EL (cell line): ENCODE measurements around the gene GDPD2.

Experiments
- DNase-seq: peaks from one replicate; pipeline ENCODE4 v3.0.0-alpha.2; 2016

The GDPD2 gene

GRCh38 chrX:70439016-70439415, 15.9 kb downstream of the GDPD2 start:
- peak; percentile 36 for DNase-seq

GRCh38 chrX:70442224-70442623, 19.1 kb downstream of the GDPD2 start:
- no peak for DNase-seq

DNA sequence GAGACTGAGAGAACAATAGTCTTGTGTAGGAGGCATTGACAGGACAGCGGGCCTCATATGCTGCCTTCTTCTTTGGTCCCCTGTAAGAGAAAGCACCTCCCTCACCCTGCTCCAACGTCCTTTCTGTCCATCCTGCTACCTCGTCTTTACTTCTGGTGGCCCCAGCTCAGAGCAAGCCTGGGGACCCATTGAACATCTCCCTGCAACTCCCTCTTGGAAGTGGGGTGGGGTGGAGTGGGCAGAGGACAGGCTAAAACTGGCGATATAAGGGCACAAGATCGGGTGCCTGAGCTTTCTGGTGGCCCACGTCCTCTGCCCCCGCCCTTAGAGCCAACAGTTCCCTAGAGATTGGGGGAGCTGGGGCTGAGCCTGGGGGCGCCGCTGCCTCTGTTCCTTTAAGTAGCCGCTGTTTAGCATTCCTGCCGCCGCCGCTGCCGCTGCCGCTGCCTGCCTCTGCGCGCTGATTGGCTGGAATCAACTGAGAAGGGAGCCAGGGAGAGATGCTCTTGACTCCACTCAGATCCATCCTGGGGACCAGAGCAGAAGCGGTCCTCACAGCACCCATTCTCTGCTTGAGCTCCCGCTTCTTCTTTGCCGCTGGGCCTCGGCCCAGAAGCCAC, 21.3 kb downstream of the GDPD2 start, which contains the start of gene DLG3:
DLG3 (plus strand) TSS at position 510 of the 620 bp plus-strand sequence. CDS start 367 bp downstream, outside the sequence.
- peak; percentile 48 for DNase-seq

DNA sequence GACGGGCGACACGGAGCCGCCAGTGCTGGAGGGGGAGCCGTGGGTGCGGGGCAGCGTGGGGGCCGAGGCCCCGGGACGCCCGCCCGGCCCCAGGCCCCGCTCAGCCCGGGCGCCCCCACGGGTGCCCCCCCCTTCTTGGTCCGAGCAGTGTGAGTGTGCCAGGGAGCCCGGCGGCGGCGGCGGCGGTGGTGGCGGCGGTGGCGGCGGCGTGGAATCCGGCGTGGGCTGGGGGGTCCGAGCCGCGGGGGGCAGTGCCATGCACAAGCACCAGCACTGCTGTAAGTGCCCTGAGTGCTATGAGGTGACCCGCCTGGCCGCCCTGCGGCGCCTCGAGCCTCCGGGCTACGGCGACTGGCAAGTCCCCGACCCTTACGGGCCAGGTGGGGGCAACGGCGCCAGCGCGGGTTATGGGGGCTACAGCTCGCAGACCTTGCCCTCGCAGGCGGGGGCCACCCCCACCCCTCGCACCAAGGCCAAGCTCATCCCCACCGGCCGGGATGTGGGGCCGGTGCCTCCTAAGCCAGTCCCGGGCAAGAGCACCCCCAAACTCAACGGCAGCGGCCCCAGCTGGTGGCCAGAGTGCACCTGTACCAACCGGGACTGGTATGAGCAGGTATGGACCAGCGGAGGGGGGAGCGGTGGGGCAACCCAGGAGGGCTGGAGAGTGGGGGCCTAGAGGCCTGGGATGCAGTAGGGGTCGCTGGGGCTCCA, 22.0 kb downstream of the GDPD2 start:
- DNase-seq = no peak

- no peak for DNase-seq
These were observed 22.8 kb downstream of the GDPD2 start for GRCh38 chrX:70445951-70446350.

GRCh38 chrX:70446380-70447350, 23.6 kb downstream of the GDPD2 start:
- DNase-seq = no peak

GRCh38 chrX:70449457-70449966, 26.4 kb downstream of the GDPD2 start:
- no peak for DNase-seq

DNA sequence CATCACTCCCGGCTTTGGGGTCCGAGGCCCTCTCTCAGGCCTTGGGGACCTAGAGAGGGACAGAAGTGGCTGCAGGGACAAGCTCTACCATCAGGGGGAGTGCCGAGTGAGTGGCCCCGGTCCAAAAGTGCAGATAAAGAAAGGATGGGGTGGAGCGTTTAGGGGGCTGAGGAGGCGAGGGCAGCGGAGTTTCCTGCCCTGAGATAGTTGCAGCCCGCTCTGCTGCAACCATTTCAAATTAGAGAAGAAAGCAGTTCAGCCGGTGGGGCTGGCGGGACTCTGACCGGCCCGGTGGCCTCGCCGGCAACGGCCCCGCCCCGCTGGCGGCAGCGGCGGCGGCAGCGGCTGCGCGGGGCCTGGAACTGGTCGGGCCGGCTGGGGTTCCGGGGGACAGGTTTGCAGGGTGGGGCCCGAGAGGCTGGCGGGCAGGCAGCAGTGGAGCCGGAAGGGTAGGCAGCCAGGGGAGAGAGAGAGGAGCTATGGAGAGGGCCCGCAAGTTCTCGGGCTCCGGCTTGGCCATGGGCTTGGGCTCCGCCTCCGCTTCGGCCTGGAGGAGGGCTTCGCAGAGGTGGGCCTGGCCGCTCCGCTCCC, 29.1 kb downstream of the GDPD2 start:
- DNase-seq = peak; percentile 54

DNA sequence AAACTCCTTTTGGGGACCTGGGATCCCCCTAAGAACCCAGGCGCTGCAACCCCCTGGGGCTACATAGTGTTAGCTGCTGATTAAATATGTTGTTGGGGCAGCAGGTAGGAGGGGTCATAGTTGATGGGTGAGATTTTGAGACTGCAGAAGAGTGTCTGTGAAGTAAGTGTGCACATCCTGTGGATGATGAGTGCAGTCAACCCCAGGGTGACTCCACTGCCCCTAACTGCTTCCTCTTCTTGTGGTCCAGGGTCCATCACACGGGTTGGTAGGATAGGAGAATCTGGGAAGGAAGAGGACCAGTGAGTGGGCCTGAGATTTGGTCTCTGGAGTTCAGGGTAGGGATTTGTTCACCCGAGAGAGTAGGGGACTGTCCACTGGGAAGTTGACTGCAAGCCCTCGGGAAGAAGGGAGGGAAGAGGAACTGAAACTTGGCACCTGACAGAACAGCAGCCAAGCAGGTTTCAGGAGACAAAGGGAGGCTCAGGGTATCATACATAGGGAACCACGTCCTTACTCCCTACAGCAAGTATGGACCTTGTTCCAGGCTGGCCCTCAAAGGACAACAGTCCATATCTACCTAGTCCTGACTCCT, 30.0 kb downstream of the GDPD2 start:
- DNase-seq = no peak

DNA sequence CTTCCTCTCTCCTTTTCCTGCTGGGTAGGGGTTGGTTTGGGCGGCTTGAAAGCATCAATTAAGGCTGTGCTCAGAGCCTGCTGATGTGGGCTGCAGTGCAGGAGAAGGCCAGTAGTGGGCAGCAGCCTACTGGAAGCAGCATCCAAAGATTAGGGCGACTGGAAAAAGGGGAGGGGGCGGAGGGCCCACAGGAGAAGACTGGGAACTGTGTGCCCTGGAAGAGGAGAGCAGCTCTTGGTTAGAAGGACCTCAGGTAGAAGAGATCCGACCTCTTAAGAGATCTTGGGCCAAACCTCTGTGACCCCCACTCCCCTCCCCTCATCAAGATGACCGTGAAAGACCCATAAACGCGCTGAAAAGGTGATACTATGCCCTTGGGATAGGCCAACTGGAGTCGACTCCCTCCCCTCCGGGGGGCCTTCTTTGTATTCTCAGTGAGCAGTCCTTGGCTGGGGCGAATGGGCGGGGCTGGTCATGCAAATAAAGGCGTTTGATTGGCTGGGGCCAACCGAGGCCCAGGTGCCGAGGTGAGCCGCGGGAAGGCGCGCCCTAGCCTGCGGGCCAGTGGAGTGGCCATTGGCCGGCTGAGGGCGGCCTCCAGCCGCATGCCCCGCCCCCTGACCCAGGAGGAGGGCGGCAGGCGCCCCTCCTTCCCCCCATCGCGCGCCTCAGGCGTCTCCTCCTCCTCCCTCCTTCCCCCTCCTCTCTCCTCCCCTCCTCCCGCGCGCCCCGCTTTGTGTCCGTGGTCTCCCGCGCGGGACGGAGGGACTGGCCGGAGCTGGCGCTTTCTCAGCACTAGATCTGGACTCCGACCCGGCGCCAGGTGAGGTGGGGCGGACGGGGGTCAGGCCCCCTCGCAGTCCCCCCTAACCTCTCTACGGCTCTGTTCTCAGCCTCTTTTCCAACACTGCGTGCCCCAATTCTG, 31.6 kb downstream of the GDPD2 start:
- peak; percentile 53 for DNase-seq

GRCh38 chrX:70455366-70456202, 32.5 kb downstream of the GDPD2 start:
- no peak for DNase-seq

DNA sequence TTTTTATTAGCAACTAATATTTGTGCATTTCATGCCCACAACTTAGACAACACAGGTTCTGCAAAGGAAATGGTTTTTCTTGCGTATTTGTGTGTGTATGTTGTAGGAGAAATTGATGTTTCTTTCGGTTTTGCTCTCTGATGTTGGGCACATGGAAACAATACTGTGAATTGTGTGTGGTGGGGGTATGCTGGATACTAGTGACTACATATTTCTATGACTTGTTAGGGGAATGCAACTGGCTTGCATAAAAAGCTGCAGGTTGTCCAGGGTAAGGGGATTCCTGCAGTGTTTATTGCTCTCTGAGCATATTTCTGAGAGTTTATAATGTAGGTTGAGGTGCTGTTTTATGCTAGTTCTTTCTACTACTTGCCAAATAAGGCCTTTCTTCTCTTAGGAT, 33.1 kb downstream of the GDPD2 start:
- no peak for DNase-seq

DNA sequence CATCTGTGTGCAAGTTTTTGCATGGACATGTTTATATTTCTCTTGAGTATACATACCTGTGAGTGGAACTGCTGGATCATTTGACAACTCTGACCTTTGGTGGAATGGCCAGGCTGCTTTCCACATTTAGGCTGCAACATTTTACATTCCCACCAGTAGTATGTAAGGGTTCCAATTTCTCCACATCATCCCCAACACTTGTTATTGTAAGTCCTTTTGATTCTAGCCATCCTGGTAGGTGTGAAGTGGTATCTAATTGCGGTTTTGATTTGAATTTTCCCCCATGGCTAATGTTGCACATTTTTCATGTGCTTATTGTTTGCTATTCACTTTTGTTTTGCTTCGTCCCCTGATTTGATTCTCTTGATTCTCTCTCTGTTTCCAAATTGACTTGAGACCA, 37.9 kb downstream of the GDPD2 start:
- DNase-seq = no peak

GRCh38 chrX:70464051-70464450, 40.9 kb downstream of the GDPD2 start:
- DNase-seq = no peak

DNA sequence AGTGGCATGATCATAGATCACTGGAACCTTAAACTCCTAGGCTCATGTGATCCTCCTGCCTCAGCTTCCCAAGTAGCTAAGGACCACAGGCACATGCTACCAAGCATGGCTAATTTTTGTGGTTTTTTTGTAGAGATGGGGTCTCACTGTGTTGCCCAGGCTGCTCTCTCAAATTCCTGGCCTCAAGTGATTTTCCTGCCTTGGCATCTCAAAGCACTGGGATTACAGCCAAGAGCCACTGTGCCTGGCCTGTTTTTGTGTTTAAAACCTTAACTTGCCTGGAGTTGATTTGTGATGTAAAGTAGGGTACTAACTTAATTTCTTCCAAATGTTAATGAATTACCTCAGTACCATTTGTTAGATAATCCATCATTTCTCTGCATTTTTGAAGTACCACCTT, 43.9 kb downstream of the GDPD2 start:
- no peak for DNase-seq

- DNase-seq = no peak
These were observed 45.6 kb downstream of the GDPD2 start for GRCh38 chrX:70468709-70469108.

- DNase-seq = no peak
These were observed 47.8 kb downstream of the GDPD2 start for GRCh38 chrX:70470850-70471289.

GRCh38 chrX:70476166-70476933, 53.2 kb downstream of the GDPD2 start:
- no peak for DNase-seq
